Lung (tissue), 12 donors: ENCODE data around the gene PJA1. TPM values are rescaled to one million over a fixed set of nuclear protein-coding genes. Genes with fewer than 3 reads are reported as not detected.

ENCODE experiments used
- ATAC-seq: fragments of 200-7000 bp; cut with Tn5 transposase; one replicate; pipeline ENCODE4 v1.9.1; 2020; ENCODE audit warnings: moderate number of reproducible peaks; ENCODE audit not compliant: insufficient read depth, low FRiP score
- DNase-seq, 3 donors: peaks; one replicate each; pipeline ENCODE4 v3.0.0-alpha.2; 2013 to 2017
- H3K27ac ChIP-seq, 2 donors: one replicate each; pipeline ENCODE4 v1.5.1; 2013; ENCODE audit warnings: mild to moderate bottlenecking in 2 of 2, moderate library complexity in 2 of 2, control low read depth in 1 of 2, inconsistent platforms in 1 of 2, low read depth in 1 of 2, low read length in 1 of 2
- H3K27me3 ChIP-seq, 3 donors: one replicate each; pipeline ENCODE4 v1.5.1; 2013; ENCODE audit warnings: low read length in 2 of 3; ENCODE audit not compliant: control insufficient read depth in 3 of 3, insufficient read depth in 3 of 3
- H3K36me3 ChIP-seq, 4 donors: one replicate each; pipeline ENCODE4 v1.5.1; 2013; ENCODE audit warnings: low read length in 4 of 4, mild to moderate bottlenecking in 1 of 4, moderate library complexity in 1 of 4; ENCODE audit not compliant: control insufficient read depth in 4 of 4, insufficient read depth in 4 of 4
- H3K4me1 ChIP-seq, 5 donors: one replicate each; pipeline ENCODE4 v1.5.1; 2013; ENCODE audit warnings: low read length in 5 of 5, mild to moderate bottlenecking in 2 of 5, moderate library complexity in 1 of 5; ENCODE audit not compliant: control insufficient read depth in 5 of 5, insufficient read depth in 5 of 5
- H3K4me3 ChIP-seq: one replicate; pipeline ENCODE4 v1.5.1; 2013; ENCODE audit warnings: mild to moderate bottlenecking, control low read depth, moderate library complexity
- H3K9ac ChIP-seq, 2 donors: one replicate each; pipeline ENCODE4 v1.5.1; 2013; ENCODE audit warnings: low read length in 2 of 2, control low read depth in 1 of 2; ENCODE audit not compliant: insufficient read depth in 1 of 2
- H3K9me3 ChIP-seq, 4 donors: one replicate each; pipeline ENCODE4 v1.5.1; 2013; ENCODE audit warnings: low read length in 3 of 4, mild to moderate bottlenecking in 1 of 4, moderate library complexity in 1 of 4; ENCODE audit not compliant: control insufficient read depth in 4 of 4, insufficient read depth in 3 of 4
- WGBS, 2 donors: extraction: QIAGEN DNeasy Blood & Tissue Kit; methylation state at CpG; one replicate each; pipeline ENCODE4 v1.1.7; 2013; 5-methylcytosine and 5-hydroxymethylcytosine counted together
- polyA plus RNA-seq, 2 donors: library from polyadenylated mRNA; stranded (reverse); fragments of 200-250 nt; gene quantifications; one replicate each; pipeline ENCODE4 v1.2.1, GENCODE V29; 2013
- total RNA-seq, 2 donors: library from RNA; depleted of rRNA in 1 of 2; stranded (reverse); fragments of >200 nt in 1 of 2; gene quantifications; one replicate each; pipeline ENCODE4 v1.2.1, GENCODE V29; 2014 to 2021
- TF ChIP-seq, protein P1 (sequence below): IDR thresholded peaks from 2 replicates; pipeline ENCODE4 v1.5.1; 2012; ENCODE audit warnings: mild to moderate bottlenecking; ENCODE audit errors: control extremely low read depth, extremely low read depth
- donor health status: control.
- donor health status: control.
- donor health status: Bipolar disorder and iron deficiency.
- donor health status: healthy.
- donor health status: DM: yes; HTN: yes; CAD: no.

Gene PJA1
- total and polyA plus RNA-seq, 4 donors: 4.5 to 28.3 (median 15.2) TPM

DNA sequence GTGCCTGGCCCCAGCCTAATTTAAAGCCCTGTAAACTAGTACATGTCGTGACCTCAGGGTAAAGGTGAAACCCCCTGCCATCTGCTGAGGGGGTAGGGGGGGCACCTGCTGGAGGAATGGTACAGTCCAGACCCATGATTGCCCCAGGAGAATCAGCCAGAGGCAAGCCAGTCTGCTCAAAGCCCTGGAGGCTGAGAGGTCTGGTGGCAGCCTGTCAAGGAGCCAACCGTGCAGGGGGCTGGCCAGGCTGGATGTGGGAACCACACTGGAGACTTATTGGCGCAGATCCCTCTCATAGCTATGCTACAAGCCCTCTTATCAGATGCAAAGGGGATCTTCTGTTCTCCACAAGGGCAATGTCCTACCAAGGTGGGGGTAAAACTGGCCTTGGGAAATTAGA, 31.4 kb upstream of the PJA1 start:
- peaks cover 0 to 15% (median 5%) of the 10 kb centered on the region in 3 donors for H3K27me3 ChIP-seq
- 59 to 86% methylated on average over 2 to 3 of the region's 3 CpGs for WGBS, 2 donors

DNA sequence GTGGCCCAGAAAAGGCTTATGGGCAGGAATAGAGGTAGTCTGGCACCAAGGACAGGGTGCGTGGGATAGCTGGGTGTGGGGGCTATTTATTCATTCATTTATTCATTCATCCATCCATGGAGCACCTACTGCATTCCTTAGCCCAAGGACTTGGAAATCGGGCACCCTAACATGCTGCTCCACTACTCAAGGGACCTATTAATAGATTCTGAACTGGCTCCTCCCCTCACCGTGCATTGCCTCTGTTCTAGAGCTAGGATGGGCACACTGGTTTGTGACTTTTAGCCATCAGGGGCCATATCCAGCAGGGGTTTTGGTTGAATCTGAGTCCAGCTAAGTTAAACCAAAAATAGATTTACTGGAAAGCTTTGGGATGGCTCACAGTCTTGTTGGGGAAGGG, 30.6 kb upstream of the PJA1 start:
- H3K4me3 ChIP-seq: no peak overlapping the region
- TF ChIP-seq, protein P1, sequence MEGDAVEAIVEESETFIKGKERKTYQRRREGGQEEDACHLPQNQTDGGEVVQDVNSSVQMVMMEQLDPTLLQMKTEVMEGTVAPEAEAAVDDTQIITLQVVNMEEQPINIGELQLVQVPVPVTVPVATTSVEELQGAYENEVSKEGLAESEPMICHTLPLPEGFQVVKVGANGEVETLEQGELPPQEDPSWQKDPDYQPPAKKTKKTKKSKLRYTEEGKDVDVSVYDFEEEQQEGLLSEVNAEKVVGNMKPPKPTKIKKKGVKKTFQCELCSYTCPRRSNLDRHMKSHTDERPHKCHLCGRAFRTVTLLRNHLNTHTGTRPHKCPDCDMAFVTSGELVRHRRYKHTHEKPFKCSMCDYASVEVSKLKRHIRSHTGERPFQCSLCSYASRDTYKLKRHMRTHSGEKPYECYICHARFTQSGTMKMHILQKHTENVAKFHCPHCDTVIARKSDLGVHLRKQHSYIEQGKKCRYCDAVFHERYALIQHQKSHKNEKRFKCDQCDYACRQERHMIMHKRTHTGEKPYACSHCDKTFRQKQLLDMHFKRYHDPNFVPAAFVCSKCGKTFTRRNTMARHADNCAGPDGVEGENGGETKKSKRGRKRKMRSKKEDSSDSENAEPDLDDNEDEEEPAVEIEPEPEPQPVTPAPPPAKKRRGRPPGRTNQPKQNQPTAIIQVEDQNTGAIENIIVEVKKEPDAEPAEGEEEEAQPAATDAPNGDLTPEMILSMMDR: no peak
- H3K9ac ChIP-seq: no peak overlapping the region
- peaks cover 0 to 8% (median 0%) of the 10 kb centered on the region in 4 donors for H3K9me3 ChIP-seq
- no peaks in the 10 kb centered on the region for H3K36me3 ChIP-seq
- peaks cover 0 to 15% (median 3%) of the 10 kb centered on the region in 3 donors for H3K27me3 ChIP-seq
- ATAC-seq (no peak), DNase-seq (no peak)
- peaks cover 0 to 40% (median 7%) of the 10 kb centered on the region in 5 donors for H3K4me1 ChIP-seq
- WGBS, 2 donors: 67 to 78% methylated on average over 3 of the region's 3 CpGs
- no peak overlapping the region for H3K27ac ChIP-seq

More for the DNA sequence above, 31.4 kb upstream of the PJA1 start:
- peaks cover 0 to 8% (median 0%) of the 10 kb centered on the region in 4 donors for H3K9me3 ChIP-seq
- TF ChIP-seq, protein P1: no peak
- ATAC-seq (no peak), DNase-seq (no peak)
- no peak overlapping the region for H3K4me3 ChIP-seq
- H3K4me1 ChIP-seq: peaks cover 0 to 37% (median 6%) of the 10 kb centered on the region in 5 donors
- H3K27ac ChIP-seq: no peak overlapping the region
- H3K36me3 ChIP-seq: no peaks in the 10 kb centered on the region
- no peak overlapping the region for H3K9ac ChIP-seq

DNA sequence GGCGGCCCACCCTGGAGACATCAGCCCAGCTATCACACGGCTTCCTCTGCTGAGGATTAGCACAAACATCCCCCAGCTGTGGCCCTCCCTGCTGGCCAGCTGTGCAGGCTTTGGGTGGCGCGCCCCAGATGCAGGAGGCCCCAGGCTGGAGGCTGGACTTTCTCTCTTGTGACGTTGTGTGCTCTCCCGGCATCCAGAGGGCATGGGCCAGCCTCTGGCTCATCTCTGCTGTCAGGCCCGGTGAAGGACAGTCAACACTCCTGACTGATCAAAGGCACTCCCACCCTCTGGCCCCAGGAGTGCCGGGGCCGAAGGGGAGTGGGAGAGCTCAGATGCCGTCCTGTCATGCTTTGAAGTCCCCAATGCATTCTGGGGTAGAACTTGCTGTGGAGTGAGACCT, 29.9 kb upstream of the PJA1 start:
- TF ChIP-seq, protein P1: no peak
- WGBS, 2 donors: 71 to 76% methylated on average over 8 to 10 of the region's 10 CpGs
- Histone ChIP-seq H3K27me3 (peaks cover 0 to 15% (median 3%) of the 10 kb centered on the region in 3 donors), H3K27ac (no peak overlapping the region), H3K9me3 (peaks cover 0 to 6% (median 0%) of the 10 kb centered on the region in 4 donors), H3K9ac (no peak overlapping the region), H3K4me3 (no peak overlapping the region), H3K36me3 (no peaks in the 10 kb centered on the region), H3K4me1 (peaks cover 0 to 46% (median 7%) of the 10 kb centered on the region in 5 donors)
- ATAC-seq: no peak
- peak; percentile 72 to 79 (median 74) for DNase-seq

- no peak overlapping the region for H3K9ac ChIP-seq
- DNase-seq: no peak
Observed at GRCh38 chrX:69192603-69193002, 27.4 kb upstream of the PJA1 start.

More at GRCh38 chrX:69192603-69193002, 27.4 kb upstream of the PJA1 start:
- H3K36me3 ChIP-seq: no peaks in the 10 kb centered on the region
- 67 to 80% methylated on average over 2 of the region's 2 CpGs for WGBS, 2 donors
- TF ChIP-seq, protein P1: no peak
- peaks cover 2 to 15% (median 3%) of the 10 kb centered on the region in 3 donors for H3K27me3 ChIP-seq
- H3K27ac ChIP-seq: no peak overlapping the region
- H3K9me3 ChIP-seq: peaks cover 0 to 2% (median 0%) of the 10 kb centered on the region in 4 donors
- peaks cover 0 to 59% (median 14%) of the 10 kb centered on the region in 5 donors for H3K4me1 ChIP-seq
- ATAC-seq: no peak
- no peak overlapping the region for H3K4me3 ChIP-seq
